Effector CD8-positive, alpha-beta T cell (primary cell): ENCODE data around the gene KRT4.

Experiments
- DNase-seq: peaks from one replicate; lab custom pipeline; 2025; lab: John Stamatoyannopoulos, UW

The KRT4 gene

GRCh38 chr12:52821826-52822660, 8.1 kb upstream of the KRT4 start:
- no peak for DNase-seq

DNA sequence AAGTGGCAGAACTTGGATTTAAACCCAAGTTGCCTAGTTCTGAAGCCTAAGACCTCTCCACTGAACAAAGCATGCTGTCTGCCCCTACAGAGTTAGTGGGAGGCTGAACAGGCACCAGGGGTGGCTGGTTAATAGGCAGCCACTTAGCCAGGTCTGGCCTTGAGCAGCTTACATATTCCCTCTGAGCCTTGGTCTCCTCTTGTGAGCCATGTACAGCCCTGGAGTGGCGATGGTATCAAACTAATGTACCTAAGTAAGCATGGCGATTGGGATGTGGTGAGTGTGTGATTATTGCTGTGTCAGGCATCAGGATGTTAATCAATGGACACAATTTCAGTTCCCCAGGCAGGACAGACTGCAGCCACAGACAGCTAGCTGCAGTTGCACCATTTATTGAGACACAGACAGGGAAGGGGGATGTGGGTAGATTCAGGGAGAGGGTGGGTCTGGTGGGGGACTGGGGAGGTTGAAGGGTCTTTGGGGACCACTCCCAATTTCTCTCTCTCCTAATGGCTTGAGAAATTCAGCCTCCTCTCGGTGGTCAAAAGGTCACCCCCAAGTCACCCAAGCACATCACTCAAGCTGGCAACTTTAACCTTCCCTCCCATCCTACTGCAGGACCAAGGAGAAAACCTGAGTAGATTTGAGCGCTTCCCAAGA, 7.3 kb upstream of the KRT4 start:
- no peak for DNase-seq

- DNase-seq, result no peak
These were observed 6.6 kb upstream of the KRT4 start for GRCh38 chr12:52820521-52820920.

GRCh38 chr12:52819731-52820510, 6.0 kb upstream of the KRT4 start:
- no peak for DNase-seq

GRCh38 chr12:52818887-52819420, 5.0 kb upstream of the KRT4 start:
- DNase-seq, result no peak

DNA sequence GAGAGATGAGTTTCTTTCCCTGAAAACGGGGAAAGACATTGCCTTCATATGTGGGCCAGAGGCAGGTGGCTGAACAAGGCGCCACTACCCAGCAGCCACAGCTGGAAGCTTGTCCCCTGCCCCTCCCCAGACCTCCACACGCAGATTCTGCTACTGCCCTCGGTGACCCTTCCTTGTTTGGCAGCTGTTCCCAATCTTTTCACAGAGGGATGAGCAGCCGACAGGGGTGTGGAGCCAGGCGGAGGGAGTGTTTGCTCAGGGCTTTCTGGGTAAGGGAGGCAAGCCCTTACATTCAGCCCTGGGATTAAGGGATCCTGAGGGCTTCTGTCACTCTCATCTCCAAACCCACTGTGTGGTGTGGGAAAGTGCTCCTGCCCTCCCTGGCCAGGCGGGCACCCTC, 4.5 kb upstream of the KRT4 start:
- no peak for DNase-seq

- no peak for DNase-seq
These were observed 3.9 kb upstream of the KRT4 start for GRCh38 chr12:52817699-52818238.

DNA sequence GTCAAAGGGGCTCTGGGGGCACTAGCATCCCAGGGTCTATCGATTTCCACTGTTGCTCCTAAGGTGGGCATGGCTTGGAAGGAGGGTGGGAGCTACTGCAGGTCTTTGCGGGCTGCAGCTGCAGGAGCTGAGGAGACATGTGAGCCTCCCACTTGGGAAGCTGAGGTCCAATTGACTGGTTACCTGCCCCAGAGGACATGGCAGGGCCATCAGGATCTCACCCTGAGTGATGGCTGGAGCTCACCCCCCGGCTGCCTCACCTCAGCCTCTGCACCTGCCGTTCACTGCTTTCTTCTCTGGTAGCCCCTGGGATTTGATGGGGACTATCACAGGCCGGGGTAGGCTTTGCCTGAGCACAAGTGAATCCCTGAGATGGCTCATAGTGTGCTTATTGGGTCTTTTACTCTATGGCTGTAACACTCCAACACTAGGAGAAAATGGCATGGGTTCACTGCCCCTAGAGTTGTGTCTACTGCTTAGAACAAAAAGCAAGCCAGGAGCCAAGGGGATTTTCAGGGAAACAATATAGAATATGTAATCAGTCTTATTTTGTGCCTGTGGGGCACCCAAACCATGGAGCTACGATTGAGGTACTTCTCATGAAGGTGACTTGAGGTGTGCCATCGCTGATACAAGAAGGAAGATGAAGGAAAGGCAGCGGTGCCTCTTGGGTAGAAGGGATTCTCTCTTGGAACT, 3.2 kb upstream of the KRT4 start:
- DNase-seq, result no peak

DNA sequence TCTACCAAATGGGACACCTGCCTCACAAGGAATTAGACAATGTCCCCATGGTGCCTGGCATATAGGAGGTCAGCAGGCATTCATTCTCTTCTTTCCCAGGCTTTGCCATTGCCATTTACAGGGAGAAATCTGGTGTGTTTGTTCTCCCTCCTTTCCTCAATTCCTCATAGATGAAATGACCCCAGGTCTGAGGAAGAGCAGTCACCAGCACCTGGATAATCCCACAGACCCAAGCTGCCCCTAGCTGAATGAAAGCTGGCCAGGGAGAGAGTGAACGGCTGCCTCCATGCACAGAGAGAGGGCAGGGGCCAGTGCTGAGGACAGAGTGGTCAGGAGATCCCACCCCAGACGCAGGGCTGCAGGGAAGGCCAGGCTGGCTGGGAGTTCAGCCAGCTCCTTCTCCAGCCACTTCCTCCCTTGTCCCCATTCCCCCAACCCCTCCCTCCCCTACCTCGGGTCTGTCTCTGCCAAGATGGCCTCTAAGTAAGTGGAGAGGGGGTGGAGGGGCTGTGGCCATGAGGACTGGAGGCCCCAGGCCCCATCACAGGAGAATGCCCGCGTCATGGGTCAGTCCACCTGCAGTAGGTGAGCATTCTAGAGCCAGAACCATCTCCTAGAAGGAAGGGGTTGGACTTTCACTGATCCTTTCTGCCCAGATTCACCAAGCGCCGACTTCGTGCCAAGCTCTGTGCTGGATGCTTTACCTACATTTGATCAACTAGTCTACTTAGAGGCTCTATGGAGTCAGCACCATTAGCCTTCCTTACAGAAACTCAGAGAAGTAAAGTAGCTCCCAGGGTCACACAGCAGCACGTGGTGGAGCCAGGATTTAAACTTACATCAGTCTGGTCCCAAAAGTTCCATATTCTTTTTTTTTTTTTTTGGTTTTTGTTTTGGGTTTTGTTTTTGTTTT, 2.0 kb upstream of the KRT4 start:
- no peak for DNase-seq

DNA sequence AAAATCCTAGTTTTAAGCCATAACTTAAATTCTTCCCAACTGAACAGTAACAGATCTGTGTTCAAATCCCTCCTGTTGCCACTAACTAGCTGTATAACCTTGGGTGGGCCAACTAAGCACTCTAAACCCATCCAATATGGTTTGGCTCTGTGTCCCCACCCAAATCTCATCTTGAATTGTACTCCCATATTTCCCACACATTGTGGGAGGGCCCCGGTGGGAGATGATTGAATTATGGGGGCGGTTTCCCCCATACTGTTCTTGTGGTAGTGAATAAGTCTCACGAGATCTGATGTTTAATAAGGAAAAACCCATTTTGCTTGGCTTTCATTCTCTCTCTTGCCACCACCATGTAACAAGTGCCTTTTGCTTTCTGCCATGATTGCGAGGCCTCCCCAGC, 1.2 kb upstream of the KRT4 start:
- no peak for DNase-seq

DNA sequence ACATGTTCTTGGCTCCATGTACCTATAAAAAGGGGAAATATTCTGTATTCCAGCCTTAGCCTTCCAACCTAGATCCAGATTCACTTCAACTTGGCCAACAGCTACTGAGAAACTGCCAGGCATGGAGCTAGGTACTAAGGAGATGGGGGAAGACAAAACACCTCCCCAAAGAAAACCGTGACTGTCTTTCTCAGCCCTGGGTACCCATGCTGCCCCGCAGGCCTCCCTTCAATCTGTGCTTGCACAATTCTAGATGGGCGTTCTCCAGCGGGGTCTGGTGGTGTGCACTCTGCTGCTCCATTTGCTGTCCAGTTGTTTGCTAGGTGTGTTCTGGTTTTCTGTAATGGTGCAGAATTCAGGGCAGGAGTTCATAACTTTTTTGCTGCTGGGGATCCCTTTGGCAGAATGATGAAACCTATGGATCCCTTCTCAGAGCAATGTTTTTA, 817 bp upstream of the KRT4 start:
- no peak for DNase-seq

- no peak for DNase-seq
These were observed 605 bp downstream of the KRT4 start for GRCh38 chr12:52813203-52813819.

- DNase-seq, result no peak
These were observed 1.2 kb downstream of the KRT4 start for GRCh38 chr12:52812749-52813148.

DNA sequence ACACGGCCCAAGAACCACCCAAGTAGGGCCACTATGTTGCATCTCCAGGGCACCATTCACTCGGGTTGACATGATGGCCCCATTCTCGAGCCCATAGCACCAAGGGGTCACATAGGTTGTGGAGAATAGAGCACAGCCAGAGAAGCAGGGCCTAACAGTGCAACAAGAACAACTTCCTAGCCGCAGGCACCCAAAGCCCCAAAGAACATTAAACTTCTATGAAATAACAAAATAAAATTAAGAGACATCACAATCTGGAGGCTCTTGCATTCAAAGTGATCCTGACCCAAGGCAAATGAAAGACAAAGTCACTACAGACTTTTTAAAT, 1.9 kb downstream of the KRT4 start:
- DNase-seq, result no peak

DNA sequence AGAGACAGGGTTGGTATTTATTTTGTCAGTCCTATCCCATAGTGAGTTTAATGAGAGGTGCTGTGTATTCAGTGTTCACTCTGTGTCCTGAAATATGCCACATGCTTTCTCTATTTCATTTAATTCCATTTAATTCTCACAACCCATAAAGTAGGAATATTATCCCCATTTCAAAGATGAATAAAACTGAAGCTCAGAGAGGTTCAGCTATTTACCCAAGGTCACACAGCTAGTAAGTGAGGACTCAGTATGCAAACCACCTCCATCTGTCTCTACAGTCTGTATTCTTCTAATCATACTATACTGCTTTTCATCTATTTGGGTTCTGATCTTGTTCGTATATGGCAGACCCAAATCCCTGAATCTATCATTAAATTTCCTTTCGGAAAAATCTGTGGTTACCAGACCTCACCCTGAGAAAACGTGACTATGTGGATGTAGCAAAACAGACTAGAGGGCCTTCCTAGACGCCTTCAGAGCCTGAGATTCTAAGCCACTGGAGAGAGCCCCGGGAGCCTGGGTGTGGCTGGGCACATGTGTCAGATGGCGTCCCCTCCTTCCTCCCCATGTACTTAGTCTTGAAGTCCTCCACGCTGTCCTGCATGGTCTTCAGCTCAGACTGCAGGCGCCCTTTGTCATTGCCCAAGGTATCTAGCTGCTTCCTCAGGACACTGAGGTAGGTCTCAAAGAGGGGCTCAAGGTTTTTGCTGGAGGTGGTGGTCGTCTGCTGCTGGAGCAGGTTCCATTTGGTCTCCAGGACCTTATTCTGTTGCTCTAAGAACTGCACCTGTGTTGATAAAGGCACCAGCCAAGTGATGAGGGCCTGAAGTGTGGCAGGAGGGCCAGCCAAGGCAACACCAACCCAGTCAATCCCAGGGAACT, 2.5 kb downstream of the KRT4 start:
- no peak for DNase-seq

DNA sequence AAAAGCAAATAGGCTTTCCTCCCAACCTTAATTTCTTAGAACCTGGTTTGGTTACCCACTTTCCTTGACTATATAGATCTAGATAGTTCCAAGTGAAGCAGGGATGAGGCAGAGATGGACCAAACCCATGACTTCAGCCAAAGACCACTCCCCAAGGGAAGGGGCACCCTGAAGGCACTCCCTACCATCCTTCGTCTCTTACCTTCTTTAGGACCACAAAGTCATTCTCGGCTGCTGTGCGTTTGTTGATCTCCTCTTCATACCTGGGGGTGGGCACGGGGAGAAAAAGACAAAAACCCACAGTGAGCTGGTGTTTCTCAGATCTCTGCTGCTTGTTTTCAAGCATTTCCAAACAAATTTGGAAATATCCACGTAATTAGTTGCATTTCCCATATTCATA, 3.4 kb downstream of the KRT4 start:
- no peak for DNase-seq

DNA sequence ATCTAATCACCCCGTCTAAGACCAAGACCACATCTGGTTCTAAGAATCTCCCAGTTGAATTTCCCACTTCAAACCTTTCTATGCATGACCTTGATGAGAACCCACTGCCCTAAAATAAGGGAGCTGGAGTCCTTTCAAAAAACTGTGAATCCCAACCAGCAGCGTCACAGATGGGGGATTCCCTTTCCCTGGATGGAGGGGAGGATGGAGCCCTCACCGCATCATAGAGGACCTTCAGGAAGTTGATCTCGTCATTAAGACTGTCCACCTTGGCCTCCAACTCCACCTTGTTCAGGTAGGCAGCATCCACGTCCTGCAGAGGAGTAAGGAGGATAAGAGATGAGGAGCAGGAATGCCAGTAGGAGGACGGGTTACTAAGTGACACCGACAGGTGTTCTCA, 4.8 kb downstream of the KRT4 start:
- no peak for DNase-seq

DNA sequence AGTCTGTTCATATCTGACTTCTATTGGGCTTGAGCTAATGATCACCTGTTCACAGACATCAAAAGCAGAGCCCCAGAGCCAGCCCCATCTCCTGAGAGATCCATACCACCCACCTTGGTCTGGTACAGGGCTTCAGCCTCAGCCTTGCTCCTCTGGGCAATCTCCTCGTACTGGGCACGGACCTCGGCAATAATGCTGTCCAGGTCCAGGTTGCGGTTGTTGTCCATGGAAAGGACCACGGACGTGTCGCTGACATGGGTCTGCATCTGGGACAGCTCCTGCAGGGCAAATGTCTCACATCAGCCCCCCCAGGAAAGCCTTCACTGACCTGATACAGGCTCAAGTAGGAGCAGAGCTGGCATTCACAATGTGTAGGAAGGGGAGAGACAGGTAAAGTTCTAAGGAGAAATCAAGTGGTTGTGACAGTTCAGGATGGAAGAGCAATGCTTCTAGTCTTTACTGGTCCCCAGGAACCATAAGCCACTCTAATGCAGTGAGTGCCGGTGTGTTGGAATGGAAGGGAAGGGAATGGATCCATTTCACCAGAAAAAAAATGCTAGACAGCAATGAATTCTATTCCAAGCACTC, 5.2 kb downstream of the KRT4 start:
- no peak for DNase-seq
